ENCODE measurements around the gene TBX6. TPM values are rescaled to one million over a fixed set of nuclear protein-coding genes. Genes with fewer than 3 reads are reported as not detected.
A peak's percentile ranks its signal among the peaks of the same experiment; 100 is the strongest.
"Not testable (repeated sequence)": the region's sequence is repeated elsewhere in the genome, so short reads cannot be mapped to it uniquely, and the experiment has no call there.

The TBX6 gene
- total RNA-seq, 2 donors from 2014 or later, result 4.2 to 5.8 TPM

GRCh38 chr16:30046178-30046577, 45.5 kb downstream of the TBX6 start:
- H3K9me3 Mint-ChIP-seq, result no peaks in the 10 kb centered on the region
- DNase-seq (no peak), ATAC-seq (replicated peaks in 1 of 2) (peak in 1 of 2 donors; percentile 30)
- H3K27ac Mint-ChIP-seq, result no peak overlapping the region
- peaks cover 6% of the 10 kb centered on the region for H3K27me3 Mint-ChIP-seq (ENCODE audit: low read depth)
- H3K36me3 Mint-ChIP-seq (ENCODE audit: insufficient read depth in 2 of 2), result no peaks in the 10 kb centered on the region
- H3K4me3 Mint-ChIP-seq, result no peak overlapping the region
- H3K4me1 Mint-ChIP-seq (ENCODE audit: low read depth), result peaks cover 13% of the 10 kb centered on the region

- no peak for DNase-seq
- H3K4me1 Mint-ChIP-seq (ENCODE audit: low read depth), result peaks cover 8% of the 10 kb centered on the region
- no peaks in the 10 kb centered on the region for H3K36me3 Mint-ChIP-seq (ENCODE audit: insufficient read depth in 2 of 2)
- H3K27me3 Mint-ChIP-seq (ENCODE audit: low read depth), result peaks cover 12% of the 10 kb centered on the region
- no peaks in the 10 kb centered on the region for H3K9me3 Mint-ChIP-seq
- H3K27ac Mint-ChIP-seq, result no peak overlapping the region
- ATAC-seq (replicated peaks in 1 of 2), result no peak
- H3K4me3 Mint-ChIP-seq, result no peak overlapping the region
Measured at GRCh38 chr16:30041841-30042240, 49.9 kb downstream of the TBX6 start.

- H3K4me1 Mint-ChIP-seq (ENCODE audit: low read depth); H3K4me3 Mint-ChIP-seq; H3K9me3 Mint-ChIP-seq; DNase-seq; H3K36me3 Mint-ChIP-seq (ENCODE audit: insufficient read depth in 2 of 2); H3K27ac Mint-ChIP-seq; ATAC-seq (replicated peaks in 1 of 2): not testable (repeated sequence)
- H3K27me3 Mint-ChIP-seq (ENCODE audit: low read depth), result peaks cover 14% of the 10 kb centered on the region
Measured at GRCh38 chr16:30040690-30041089, 51.0 kb downstream of the TBX6 start.

- Mint-ChIP-seq H3K4me3 (no peak overlapping the region), H3K36me3 (ENCODE audit: insufficient read depth in 2 of 2) (no peaks in the 10 kb centered on the region), H3K27ac (no peak overlapping the region), H3K9me3 (no peaks in the 10 kb centered on the region), H3K4me1 (ENCODE audit: low read depth) (peaks cover 5% of the 10 kb centered on the region), H3K27me3 (ENCODE audit: low read depth) (peaks cover 14% of the 10 kb centered on the region)
- ATAC-seq (replicated peaks in 1 of 2), result no peak
- DNase-seq, result no peak
Measured at GRCh38 chr16:30040221-30040620, 51.5 kb downstream of the TBX6 start.

Other genes with a start within 250 kb of the TBX6 start
- 10 to 100 TPM; 48.7 to 56.0 TPM for gene CDIPT, start 228.7 kb downstream of the TBX6 start, total RNA-seq
- gene SEZ6L2, start 192.4 kb downstream of the TBX6 start, total RNA-seq, result under 1 TPM; 0.31 to 0.44 TPM
- under 1 TPM; 0.82 to 0.93 TPM for gene ASPHD1, start 191.4 kb downstream of the TBX6 start, total RNA-seq
- gene KCTD13, start 165.7 kb downstream of the TBX6 start, total RNA-seq, result 10 to 100 TPM; 45.3 to 46.8 TPM
- 10 to 100 TPM; 84.5 to 84.7 TPM for gene TMEM219, start 129.8 kb downstream of the TBX6 start, total RNA-seq
- 10 to 100 TPM; 31.1 to 35.0 TPM for gene TAOK2, start 118.1 kb downstream of the TBX6 start, total RNA-seq
- gene HIRIP3, start 96.3 kb downstream of the TBX6 start, total RNA-seq, result 10 to 100 TPM; 38.8 to 45.8 TPM
- 100 to 1,000 TPM in 1 of 2 donors, 10 to 100 TPM in 1; 98.5 to 116 TPM for gene INO80E, start 95.7 kb downstream of the TBX6 start, total RNA-seq
- gene DOC2A, start 80.9 kb downstream of the TBX6 start, total RNA-seq, result under 1 TPM in 1 of 2 donors, not detected in 1; 0.43 TPM
- not detected for gene C16orf92, start 68.7 kb downstream of the TBX6 start, total RNA-seq
- gene TLCD3B, start 60.7 kb downstream of the TBX6 start, total RNA-seq, result 1 to 10 TPM; 4.5 to 6.9 TPM
- 100 to 1,000 TPM; 857 to 918 TPM for gene ALDOA, start 26.2 kb downstream of the TBX6 start, total RNA-seq
- 100 to 1,000 TPM; 114 to 124 TPM for gene PPP4C, start 15.9 kb downstream of the TBX6 start, total RNA-seq
- 10 to 100 TPM; 60.2 to 77.8 TPM for gene YPEL3, start 4.3 kb upstream of the TBX6 start, total RNA-seq
- gene GDPD3, start 21.6 kb upstream of the TBX6 start, total RNA-seq, result 10 to 100 TPM; 13.9 to 20.5 TPM
- gene MAPK3, start 31.3 kb upstream of the TBX6 start, total RNA-seq, result 100 to 1,000 TPM in 1 of 2 donors, 10 to 100 TPM in 1; 84.8 to 103 TPM
- 100 to 1,000 TPM; 843 to 987 TPM for gene CORO1A, start 91.7 kb upstream of the TBX6 start, total RNA-seq
- 10 to 100 TPM; 73.7 to 87.3 TPM for gene BOLA2B, start 101.7 kb upstream of the TBX6 start, total RNA-seq
- gene SLX1A, start 102.0 kb upstream of the TBX6 start, total RNA-seq, result 100 to 1,000 TPM in 1 of 2 donors, 10 to 100 TPM in 1; 48.1 to 129 TPM
- 10 to 100 TPM; 16.6 to 20.1 TPM for gene SULT1A3, start 107.3 kb upstream of the TBX6 start, total RNA-seq
- gene NPIPB13, start 156.6 kb upstream of the TBX6 start, total RNA-seq, result 10 to 100 TPM; 18.5 to 20.4 TPM